Measurements from ENCODE around the gene TRIM7. TPM values are rescaled to one million over a fixed set of nuclear protein-coding genes. Genes with fewer than 3 reads are reported as not detected.

TRIM7 gene
- total RNA-seq, 6 experiments from 2014 or later, result 0.07 to 1.4 (median 0.26) TPM; not detected in 1

DNA sequence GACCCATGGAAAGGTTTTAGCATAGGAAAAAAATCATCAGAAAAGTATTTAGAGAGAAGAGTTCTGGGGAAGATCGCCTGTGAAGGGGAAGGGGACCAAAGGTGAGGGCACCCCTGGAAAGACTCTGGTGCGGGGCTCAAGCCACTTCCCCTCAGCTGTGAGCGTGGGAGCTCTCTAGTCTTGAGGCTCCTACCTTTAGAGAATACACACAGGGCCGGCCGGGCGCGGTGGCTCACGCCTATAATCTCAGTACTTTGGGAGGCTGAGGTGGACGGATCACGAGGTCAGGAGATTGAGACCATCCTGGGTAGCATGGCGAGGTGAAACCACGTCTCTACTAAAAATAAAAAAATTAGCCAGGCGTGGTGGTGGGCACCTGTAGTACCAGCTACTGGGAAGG, 25.0 kb upstream of the TRIM7 start:
- TF ChIP-seq, protein P1, sequence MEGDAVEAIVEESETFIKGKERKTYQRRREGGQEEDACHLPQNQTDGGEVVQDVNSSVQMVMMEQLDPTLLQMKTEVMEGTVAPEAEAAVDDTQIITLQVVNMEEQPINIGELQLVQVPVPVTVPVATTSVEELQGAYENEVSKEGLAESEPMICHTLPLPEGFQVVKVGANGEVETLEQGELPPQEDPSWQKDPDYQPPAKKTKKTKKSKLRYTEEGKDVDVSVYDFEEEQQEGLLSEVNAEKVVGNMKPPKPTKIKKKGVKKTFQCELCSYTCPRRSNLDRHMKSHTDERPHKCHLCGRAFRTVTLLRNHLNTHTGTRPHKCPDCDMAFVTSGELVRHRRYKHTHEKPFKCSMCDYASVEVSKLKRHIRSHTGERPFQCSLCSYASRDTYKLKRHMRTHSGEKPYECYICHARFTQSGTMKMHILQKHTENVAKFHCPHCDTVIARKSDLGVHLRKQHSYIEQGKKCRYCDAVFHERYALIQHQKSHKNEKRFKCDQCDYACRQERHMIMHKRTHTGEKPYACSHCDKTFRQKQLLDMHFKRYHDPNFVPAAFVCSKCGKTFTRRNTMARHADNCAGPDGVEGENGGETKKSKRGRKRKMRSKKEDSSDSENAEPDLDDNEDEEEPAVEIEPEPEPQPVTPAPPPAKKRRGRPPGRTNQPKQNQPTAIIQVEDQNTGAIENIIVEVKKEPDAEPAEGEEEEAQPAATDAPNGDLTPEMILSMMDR (IDR thresholded peaks at IDR 0.05), result no peak
- no peak for TF ChIP-seq POLR2A (IDR thresholded peaks at IDR 0.05)
- Histone ChIP-seq H3K9me3 (no peaks in the 10 kb centered on the region), H3K27me3 (no peaks in the 10 kb centered on the region), H3K4me1 (peaks cover 0 to 1% (median 0%) of the 10 kb centered on the region in 4 donors), H3K36me3 (peaks cover 0 to 33% (median 1%) of the 10 kb centered on the region in 4 donors), H3K27ac (no peak overlapping the region), H3K4me3 (no peak overlapping the region)
- ATAC-seq (no peak), DNase-seq (no peak)
- 93% methylated on average over 12 of the region's 13 CpGs for WGBS (ENCODE audit: insufficient coverage, low coverage, low lambda C conversion rate, missing lambda C conversion rate)
- intact Hi-C loops (cut with DNase I), result no loop called here

- ATAC-seq, result no peak
Observed at GRCh38 chr5:181224390-181225229, 19.6 kb upstream of the TRIM7 start.

DNA sequence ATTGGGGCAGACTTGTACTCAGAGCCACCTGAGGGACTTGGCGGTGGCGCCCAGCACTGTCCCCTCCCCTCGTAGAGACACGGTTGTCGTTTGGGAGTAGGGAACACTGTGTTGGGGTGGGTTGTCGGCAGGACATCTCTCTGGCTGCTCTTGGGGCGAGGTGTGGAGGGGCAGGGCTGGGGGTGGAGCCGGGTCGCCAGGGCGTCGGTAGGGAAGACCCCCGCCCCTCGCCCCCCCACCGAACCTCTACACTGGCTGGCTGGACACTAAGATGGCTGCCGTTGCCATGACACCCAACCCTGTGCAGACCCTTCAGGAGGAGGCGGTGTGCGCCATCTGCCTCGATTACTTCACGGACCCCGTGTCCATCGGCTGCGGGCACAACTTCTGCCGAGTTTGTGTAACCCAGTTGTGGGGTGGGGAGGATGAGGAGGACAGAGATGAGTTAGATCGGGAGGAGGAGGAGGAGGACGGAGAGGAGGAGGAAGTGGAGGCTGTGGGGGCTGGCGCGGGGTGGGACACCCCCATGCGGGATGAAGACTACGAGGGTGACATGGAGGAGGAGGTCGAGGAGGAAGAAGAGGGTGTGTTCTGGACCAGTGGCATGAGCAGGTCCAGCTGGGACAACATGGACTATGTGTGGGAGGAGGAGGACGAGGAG, 18.9 kb upstream of the TRIM7 start:
- intact Hi-C loops (cut with DNase I), result no loop called here
- 4% methylated on average over 20 of the region's 31 CpGs for WGBS (ENCODE audit: insufficient coverage, low coverage, low lambda C conversion rate, missing lambda C conversion rate)
- TF ChIP-seq, protein P1 (IDR thresholded peaks at IDR 0.05), result no peak
- peak overlapping the region; percentile 79 to 98 (median 96) for H3K4me3 ChIP-seq
- H3K36me3 ChIP-seq, result peaks cover 0 to 7% (median 1%) of the 10 kb centered on the region in 4 donors
- H3K27ac ChIP-seq, result peak overlapping the region; percentile 87 to 95 (median 88)
- ATAC-seq, result no peak
- H3K4me1 ChIP-seq, result peaks cover 0 to 8% (median 0%) of the 10 kb centered on the region in 4 donors
- no peaks in the 10 kb centered on the region for H3K9me3 ChIP-seq
- no peaks in the 10 kb centered on the region for H3K27me3 ChIP-seq
- DNase-seq, result peak in 1 of 3 donors; percentile 57

More at GRCh38 chr5:181224390-181225229, 19.6 kb upstream of the TRIM7 start:
- H3K36me3 ChIP-seq, result peaks cover 0 to 7% (median 1%) of the 10 kb centered on the region in 4 donors
- WGBS (ENCODE audit: insufficient coverage, low coverage, low lambda C conversion rate, missing lambda C conversion rate), result 63% methylated on average over 10 of the region's 22 CpGs
- no peak for DNase-seq
- peak overlapping the region; percentile 79 to 98 (median 96) for H3K4me3 ChIP-seq
- H3K27ac ChIP-seq, result no peak overlapping the region
- TF ChIP-seq, protein P1 (IDR thresholded peaks at IDR 0.05), result no peak
- TF ChIP-seq POLR2A (IDR thresholded peaks at IDR 0.05), result no peak
- peaks cover 0 to 8% (median 0%) of the 10 kb centered on the region in 4 donors for H3K4me1 ChIP-seq
- H3K9me3 ChIP-seq, result no peaks in the 10 kb centered on the region
- H3K27me3 ChIP-seq, result no peaks in the 10 kb centered on the region
- intact Hi-C loops (cut with DNase I), result no loop called here

DNA sequence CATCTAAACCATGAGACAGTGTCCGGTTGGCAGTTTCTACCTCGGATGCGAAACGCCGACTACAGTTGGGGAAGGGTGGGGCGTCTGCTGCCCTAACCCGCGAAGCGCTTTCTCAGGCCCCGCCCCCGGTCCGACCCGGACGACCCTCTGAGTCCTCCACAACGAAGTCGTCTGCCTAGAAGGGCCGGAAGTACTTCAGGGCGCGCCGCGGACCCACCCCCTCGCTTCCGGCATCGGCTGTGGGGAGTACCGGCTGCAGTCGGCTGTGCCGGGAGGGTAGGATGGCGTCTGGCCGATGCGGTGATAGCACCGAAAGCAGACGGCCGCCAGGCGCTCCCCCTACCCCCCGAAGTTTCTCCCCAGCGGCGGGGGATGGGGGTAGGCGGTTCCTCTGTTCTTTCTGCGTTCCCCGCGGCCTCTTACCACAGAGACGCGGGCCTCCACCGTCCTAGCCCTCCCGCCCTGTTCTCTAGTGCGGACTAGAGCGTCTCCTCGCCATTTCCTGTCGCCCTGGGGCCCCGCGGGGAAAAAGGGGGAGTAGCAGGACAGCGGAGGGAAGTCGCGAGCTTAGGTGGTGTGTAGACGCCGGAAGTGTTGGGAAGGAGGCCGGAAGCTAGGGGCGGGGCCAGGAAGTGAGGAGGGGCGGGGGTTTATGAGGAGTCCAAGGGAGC, 18.2 kb upstream of the TRIM7 start, which contains the start of gene TRIM41:
Gene TRIM41 (plus strand): TSS at position 224 of the 671 bp plus-strand sequence. CDS start 719 bp downstream, outside the sequence.
- Histone ChIP-seq H3K4me1 (peaks cover 0 to 8% (median 0%) of the 10 kb centered on the region in 4 donors), H3K4me3 (peak within 1 kb of the TSS; percentile 79 to 98 (median 96)), H3K36me3 (peaks cover 0 to 7% (median 1%) of the 10 kb centered on the region in 4 donors), H3K9me3 (no peaks in the 10 kb centered on the region), H3K27me3 (no peaks in the 10 kb centered on the region), H3K27ac (peak within 1 kb of the TSS; percentile 87 to 95 (median 88))
- ATAC-seq, result peak; percentile 81 to 89 (median 84)
- intact Hi-C loops (cut with DNase I), result no loop called here
- peak; percentile 94 for TF ChIP-seq POLR2A (IDR thresholded peaks at IDR 0.05)
- TF ChIP-seq, protein P1 (IDR thresholded peaks at IDR 0.05), result peak in 1 of 4 donors; percentile 10
- 0% methylated on average over 41 of the region's 59 CpGs for WGBS (ENCODE audit: insufficient coverage, low coverage, low lambda C conversion rate, missing lambda C conversion rate)
- peak; percentile 99 for DNase-seq
